ENCODE data around the gene MOB3C.

Gene MOB3C

GRCh38 chr1:46569884-46570725 lies 46.5 kb downstream of the MOB3C start:
- no peak for DNase-seq

- no peak for DNase-seq
Measured at GRCh38 chr1:46569116-46569515, 47.5 kb downstream of the MOB3C start.

GRCh38 chr1:46568461-46568891 lies 48.1 kb downstream of the MOB3C start:
- DNase-seq: no peak

GRCh38 chr1:46563341-46563740 lies 53.3 kb downstream of the MOB3C start:
- DNase-seq: no peak

GRCh38 chr1:46562498-46562897 lies 54.1 kb downstream of the MOB3C start:
- no peak for DNase-seq

GRCh38 chr1:46558966-46559365 lies 57.6 kb downstream of the MOB3C start:
- no peak for DNase-seq

GRCh38 chr1:46558141-46558963 lies 58.3 kb downstream of the MOB3C start:
- peak; percentile 73 for DNase-seq
